Vagina (tissue), 2 donors: ENCODE results near the gene MTF1.

Source experiments
- CTCF ChIP-seq, 3 experiments: fragments of 450-650 bp in 2 of 3; fragments of 200-600 bp in 1 of 3; sonication (generic) in 1 of 3; IDR thresholded peaks; one replicate each; pipeline ENCODE4 v1.5.1; 2017 to 2019; ENCODE audit warnings: antibody characterized with exemption in 3 of 3, mild to moderate bottlenecking in 2 of 3, moderate library complexity in 2 of 3
- POLR2A ChIP-seq, 2 donors: fragments of 450-650 bp; IDR thresholded peaks; one replicate each; pipeline ENCODE4 v1.6.1; 2017; ENCODE audit warnings: antibody characterized with exemption in 2 of 2, mild to moderate bottlenecking in 2 of 2, moderate library complexity in 2 of 2

- no peak for TF ChIP-seq CTCF (IDR thresholded peaks at IDR 0.05)
- TF ChIP-seq POLR2A (IDR thresholded peaks at IDR 0.05), result no peak
Measured at GRCh38 chr1:37793773-37794371, 65.5 kb downstream of the MTF1 start, which contains the start of gene MANEAL.
